HEK293 (cell line): ENCODE results near the gene NEK11.
A peak's percentile ranks its signal among the peaks of the same experiment; 100 is the strongest.

Experiments used
- GLIS1 ChIP-seq: fragments of 450-650 bp; formaldehyde crosslinking; IDR thresholded peaks from 2 replicates; pipeline ENCODE4 v1.5.1; 2016; ENCODE audit warnings: missing biosample characterization, missing genetic modification characterization
- HOXA7 ChIP-seq: sonication (generic); formaldehyde crosslinking; IDR thresholded peaks from 2 replicates; pipeline ENCODE4 v1.8.1; 2022; ENCODE audit warnings: missing genetic modification reagents, borderline replicate concordance
- KLF7 ChIP-seq: fragments of 450-650 bp; formaldehyde crosslinking; IDR thresholded peaks from 2 replicates; pipeline ENCODE4 v1.5.1; 2016; ENCODE audit warnings: missing biosample characterization, missing genetic modification characterization, borderline replicate concordance
- KLF8 ChIP-seq: fragments of 450-650 bp; formaldehyde crosslinking; IDR thresholded peaks from 2 replicates; pipeline ENCODE4 v1.5.1; 2016; ENCODE audit warnings: missing biosample characterization, missing genetic modification characterization
- SCRT1 ChIP-seq: fragments of 450-650 bp; formaldehyde crosslinking; IDR thresholded peaks from 2 replicates; pipeline ENCODE4 v1.5.1; 2016; ENCODE audit warnings: missing biosample characterization, missing genetic modification characterization, borderline replicate concordance
- ZBTB8A ChIP-seq: fragments of 450-650 bp; formaldehyde crosslinking; IDR thresholded peaks from 2 replicates; pipeline ENCODE4 v1.5.1; 2016; ENCODE audit warnings: missing biosample characterization, missing genetic modification characterization
- ZNF140 ChIP-seq: fragments of 450-650 bp; formaldehyde crosslinking; IDR thresholded peaks from 2 replicates; pipeline ENCODE4 v1.5.1; 2016; ENCODE audit warnings: missing biosample characterization, missing genetic modification characterization
- ZNF146 ChIP-seq: fragments of 450-650 bp; formaldehyde crosslinking; IDR thresholded peaks from 2 replicates; pipeline ENCODE4 v1.5.1; 2016; ENCODE audit warnings: missing biosample characterization, missing genetic modification characterization
- ZNF175 ChIP-seq: fragments of 450-650 bp; formaldehyde crosslinking; IDR thresholded peaks from 2 replicates; pipeline ENCODE4 v1.5.1; 2016; ENCODE audit warnings: missing biosample characterization, missing genetic modification characterization
- ZNF202 ChIP-seq: fragments of 450-650 bp; formaldehyde crosslinking; IDR thresholded peaks from 2 replicates; pipeline ENCODE4 v1.5.1; 2016; ENCODE audit warnings: missing biosample characterization, missing genetic modification characterization, borderline replicate concordance
- ZNF221 ChIP-seq: fragments of 450-650 bp; formaldehyde crosslinking; IDR thresholded peaks from 2 replicates; pipeline ENCODE4 v1.5.1; 2017; ENCODE audit warnings: missing biosample characterization, missing genetic modification characterization, borderline replicate concordance
- ZNF24 ChIP-seq: fragments of 450-650 bp; formaldehyde crosslinking; IDR thresholded peaks from 2 replicates; pipeline ENCODE4 v1.5.1; 2016; ENCODE audit warnings: missing biosample characterization, missing genetic modification characterization
- ZNF423 ChIP-seq: fragments of 450-650 bp; formaldehyde crosslinking; IDR thresholded peaks from 2 replicates; pipeline ENCODE4 v1.5.1; 2016; ENCODE audit warnings: missing biosample characterization, missing genetic modification characterization
- ZNF433 ChIP-seq: fragments of 450-650 bp; formaldehyde crosslinking; IDR thresholded peaks from 2 replicates; pipeline ENCODE4 v1.5.1; 2016; ENCODE audit warnings: missing biosample characterization, missing genetic modification characterization, low read depth
- ZNF621 ChIP-seq: fragments of 450-650 bp; formaldehyde crosslinking; IDR thresholded peaks from 2 replicates; pipeline ENCODE4 v1.5.1; 2017; ENCODE audit warnings: missing biosample characterization, missing genetic modification characterization
- ZNF624 ChIP-seq: fragments of 450-650 bp; formaldehyde crosslinking; IDR thresholded peaks from 2 replicates; pipeline ENCODE4 v1.5.1; 2017; ENCODE audit warnings: missing biosample characterization, missing genetic modification characterization
- ZNF660 ChIP-seq: fragments of 450-650 bp; IDR thresholded peaks from 2 replicates; pipeline ENCODE4 v1.5.1; 2018; ENCODE audit warnings: missing biosample characterization, mild to moderate bottlenecking, missing genetic modification characterization
- ZNF664 ChIP-seq: fragments of 450-650 bp; formaldehyde crosslinking; IDR thresholded peaks from 2 replicates; pipeline ENCODE4 v1.5.1; 2016; ENCODE audit warnings: missing biosample characterization, missing genetic modification characterization
- ZNF776 ChIP-seq: fragments of 450-650 bp; formaldehyde crosslinking; IDR thresholded peaks from 2 replicates; pipeline ENCODE4 v1.5.0; 2017; ENCODE audit warnings: missing biosample characterization, missing genetic modification characterization, borderline replicate concordance
- ZSCAN16 ChIP-seq: fragments of 450-650 bp; formaldehyde crosslinking; IDR thresholded peaks from 2 replicates; pipeline ENCODE4 v1.5.1; 2016; ENCODE audit warnings: missing biosample characterization, missing genetic modification characterization
- TF ChIP-seq, protein P1 (sequence below): fragments of 450-650 bp; formaldehyde crosslinking; conservative IDR thresholded peaks from 2 replicates; pipeline ENCODE4 v1.5.1; 2016; ENCODE audit warnings: low read depth, missing biosample characterization, missing genetic modification characterization
- TF ChIP-seq, protein P2 (sequence below): fragments of 450-650 bp; formaldehyde crosslinking; IDR thresholded peaks from 2 replicates; pipeline ENCODE4 v1.5.1; 2016; ENCODE audit warnings: missing biosample characterization, missing genetic modification characterization
- TF ChIP-seq, protein P3 (sequence below): fragments of 450-650 bp; formaldehyde crosslinking; IDR thresholded peaks from 2 replicates; pipeline ENCODE4 v1.5.1; 2016; ENCODE audit warnings: missing biosample characterization, missing genetic modification characterization
- TF ChIP-seq, protein P4 (sequence below): sonication (generic); formaldehyde crosslinking; IDR thresholded peaks from 2 replicates; pipeline ENCODE4 v1.8.1; 2022; ENCODE audit warnings: mild to moderate bottlenecking, moderate library complexity, missing genetic modification reagents
- TF ChIP-seq, protein P5 (sequence below): fragments of 450-650 bp; formaldehyde crosslinking; IDR thresholded peaks from 2 replicates; pipeline ENCODE4 v1.5.1; 2016; ENCODE audit warnings: missing biosample characterization, missing genetic modification characterization
- TF ChIP-seq, protein P6 (sequence below): fragments of 450-650 bp; formaldehyde crosslinking; IDR thresholded peaks from 2 replicates; pipeline ENCODE4 v1.5.1; 2016; ENCODE audit warnings: missing biosample characterization, missing genetic modification characterization
- TF ChIP-seq, protein P7 (sequence below): fragments of 450-650 bp; formaldehyde crosslinking; IDR thresholded peaks from 2 replicates; pipeline ENCODE4 v1.5.1; 2016; ENCODE audit warnings: missing biosample characterization, missing genetic modification characterization

Gene NEK11

DNA sequence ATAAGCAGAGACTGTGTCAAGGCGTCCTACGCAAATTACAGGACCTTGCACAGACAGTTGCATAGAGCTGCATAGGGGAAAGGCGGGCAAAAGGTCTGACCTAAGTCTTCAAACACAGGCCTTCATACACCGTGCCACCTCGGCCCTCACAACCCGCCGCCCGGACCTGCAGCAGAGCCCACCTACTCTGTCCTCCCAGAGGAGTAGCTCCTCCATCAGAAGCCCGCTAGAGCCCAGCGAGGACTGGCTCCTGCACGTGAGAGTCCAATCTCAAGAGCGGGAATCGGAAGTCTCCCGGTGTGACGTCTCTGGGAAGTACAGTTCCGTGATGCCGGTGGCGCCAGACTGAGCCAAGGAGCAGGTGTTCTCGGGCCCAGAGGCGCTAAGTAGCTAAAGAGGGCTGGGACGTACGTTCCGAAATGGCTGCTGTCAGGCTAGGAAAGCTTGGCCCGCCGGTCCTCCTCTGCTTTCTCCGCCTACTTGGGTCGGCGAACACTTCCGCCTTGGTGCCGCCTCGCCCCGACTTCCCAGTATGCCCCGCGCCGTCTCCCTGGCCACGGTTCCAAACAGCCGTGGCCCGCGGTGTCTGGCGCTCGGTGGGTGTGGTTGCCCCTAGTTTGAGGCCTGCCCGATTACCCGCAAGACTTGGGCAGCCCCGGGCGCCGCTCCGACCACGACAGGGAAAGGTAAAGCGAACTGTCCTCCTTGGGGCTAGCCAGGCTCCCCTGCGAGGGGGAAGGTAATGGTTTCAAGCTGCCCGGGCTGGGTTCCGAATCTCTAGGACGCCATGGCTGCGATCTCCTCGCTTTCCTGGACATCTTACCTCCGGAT, at the start of gene NEK11, which contains the start of gene ASTE1 (continued):
- TF ChIP-seq ZNF423 (no peak), ZNF175 (tag by site-specific recombination) (no peak), GLIS1 (peak; percentile 20; the same call in 1 of the 2 replicates), SCRT1 (tag by site-specific recombination) (no peak), ZNF624 (tag by site-specific recombination) (no peak), KLF8 (peak; percentile 53; the same call in 1 of the 2 replicates), ZNF621 (tag by site-specific recombination) (no peak), ZBTB8A (tag by site-specific recombination) (peak; percentile 45), ZNF776 (tag by site-specific recombination) (no peak), KLF7 (tag by site-specific recombination) (peak; percentile 56; the same call in 1 of the 2 replicates), ZNF660 (tag by site-specific recombination) (no peak), ZNF140 (tag by site-specific recombination) (no peak), ZNF664 (tag by site-specific recombination) (no peak), ZNF202 (tag by site-specific recombination) (no peak), ZNF24 (peak; percentile 34; the same call in 1 of the 2 replicates), ZNF221 (tag by site-specific recombination) (no peak), ZNF433 (tag by site-specific recombination) (no peak), ZSCAN16 (no peak), ZNF146 (tag by site-specific recombination) (no peak), HOXA7 (CRISPR knock-in tag) (no peak)
- TF ChIP-seq, protein P1, sequence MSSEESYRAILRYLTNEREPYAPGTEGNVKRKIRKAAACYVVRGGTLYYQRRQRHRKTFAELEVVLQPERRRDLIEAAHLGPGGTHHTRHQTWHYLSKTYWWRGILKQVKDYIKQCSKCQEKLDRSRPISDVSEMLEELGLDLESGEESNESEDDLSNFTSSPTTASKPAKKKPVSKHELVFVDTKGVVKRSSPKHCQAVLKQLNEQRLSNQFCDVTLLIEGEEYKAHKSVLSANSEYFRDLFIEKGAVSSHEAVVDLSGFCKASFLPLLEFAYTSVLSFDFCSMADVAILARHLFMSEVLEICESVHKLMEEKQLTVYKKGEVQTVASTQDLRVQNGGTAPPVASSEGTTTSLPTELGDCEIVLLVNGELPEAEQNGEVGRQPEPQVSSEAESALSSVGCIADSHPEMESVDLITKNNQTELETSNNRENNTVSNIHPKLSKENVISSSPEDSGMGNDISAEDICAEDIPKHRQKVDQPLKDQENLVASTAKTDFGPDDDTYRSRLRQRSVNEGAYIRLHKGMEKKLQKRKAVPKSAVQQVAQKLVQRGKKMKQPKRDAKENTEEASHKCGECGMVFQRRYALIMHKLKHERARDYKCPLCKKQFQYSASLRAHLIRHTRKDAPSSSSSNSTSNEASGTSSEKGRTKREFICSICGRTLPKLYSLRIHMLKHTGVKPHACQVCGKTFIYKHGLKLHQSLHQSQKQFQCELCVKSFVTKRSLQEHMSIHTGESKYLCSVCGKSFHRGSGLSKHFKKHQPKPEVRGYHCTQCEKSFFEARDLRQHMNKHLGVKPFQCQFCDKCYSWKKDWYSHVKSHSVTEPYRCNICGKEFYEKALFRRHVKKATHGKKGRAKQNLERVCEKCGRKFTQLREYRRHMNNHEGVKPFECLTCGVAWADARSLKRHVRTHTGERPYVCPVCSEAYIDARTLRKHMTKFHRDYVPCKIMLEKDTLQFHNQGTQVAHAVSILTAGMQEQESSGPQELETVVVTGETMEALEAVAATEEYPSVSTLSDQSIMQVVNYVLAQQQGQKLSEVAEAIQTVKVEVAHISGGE = peak; percentile 91
- TF ChIP-seq, protein P2, sequence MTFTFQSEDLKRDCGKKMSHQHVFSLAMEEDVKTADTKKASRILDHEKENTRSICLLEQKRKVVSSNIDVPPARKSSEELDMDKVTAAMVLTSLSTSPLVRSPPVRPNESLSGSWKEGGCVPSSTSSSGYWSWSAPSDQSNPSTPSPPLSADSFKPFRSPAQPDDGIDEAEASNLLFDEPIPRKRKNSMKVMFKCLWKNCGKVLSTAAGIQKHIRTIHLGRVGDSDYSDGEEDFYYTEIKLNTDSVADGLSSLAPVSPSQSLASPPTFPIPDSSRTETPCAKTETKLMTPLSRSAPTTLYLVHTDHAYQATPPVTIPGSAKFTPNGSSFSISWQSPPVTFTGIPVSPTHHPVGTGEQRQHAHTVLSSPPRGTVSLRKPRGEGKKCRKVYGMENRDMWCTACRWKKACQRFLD (tag by site-specific recombination) = no peak
- TF ChIP-seq, protein P3, sequence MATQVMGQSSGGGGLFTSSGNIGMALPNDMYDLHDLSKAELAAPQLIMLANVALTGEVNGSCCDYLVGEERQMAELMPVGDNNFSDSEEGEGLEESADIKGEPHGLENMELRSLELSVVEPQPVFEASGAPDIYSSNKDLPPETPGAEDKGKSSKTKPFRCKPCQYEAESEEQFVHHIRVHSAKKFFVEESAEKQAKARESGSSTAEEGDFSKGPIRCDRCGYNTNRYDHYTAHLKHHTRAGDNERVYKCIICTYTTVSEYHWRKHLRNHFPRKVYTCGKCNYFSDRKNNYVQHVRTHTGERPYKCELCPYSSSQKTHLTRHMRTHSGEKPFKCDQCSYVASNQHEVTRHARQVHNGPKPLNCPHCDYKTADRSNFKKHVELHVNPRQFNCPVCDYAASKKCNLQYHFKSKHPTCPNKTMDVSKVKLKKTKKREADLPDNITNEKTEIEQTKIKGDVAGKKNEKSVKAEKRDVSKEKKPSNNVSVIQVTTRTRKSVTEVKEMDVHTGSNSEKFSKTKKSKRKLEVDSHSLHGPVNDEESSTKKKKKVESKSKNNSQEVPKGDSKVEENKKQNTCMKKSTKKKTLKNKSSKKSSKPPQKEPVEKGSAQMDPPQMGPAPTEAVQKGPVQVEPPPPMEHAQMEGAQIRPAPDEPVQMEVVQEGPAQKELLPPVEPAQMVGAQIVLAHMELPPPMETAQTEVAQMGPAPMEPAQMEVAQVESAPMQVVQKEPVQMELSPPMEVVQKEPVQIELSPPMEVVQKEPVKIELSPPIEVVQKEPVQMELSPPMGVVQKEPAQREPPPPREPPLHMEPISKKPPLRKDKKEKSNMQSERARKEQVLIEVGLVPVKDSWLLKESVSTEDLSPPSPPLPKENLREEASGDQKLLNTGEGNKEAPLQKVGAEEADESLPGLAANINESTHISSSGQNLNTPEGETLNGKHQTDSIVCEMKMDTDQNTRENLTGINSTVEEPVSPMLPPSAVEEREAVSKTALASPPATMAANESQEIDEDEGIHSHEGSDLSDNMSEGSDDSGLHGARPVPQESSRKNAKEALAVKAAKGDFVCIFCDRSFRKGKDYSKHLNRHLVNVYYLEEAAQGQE (tag by site-specific recombination) = no peak
- TF ChIP-seq, protein P4, sequence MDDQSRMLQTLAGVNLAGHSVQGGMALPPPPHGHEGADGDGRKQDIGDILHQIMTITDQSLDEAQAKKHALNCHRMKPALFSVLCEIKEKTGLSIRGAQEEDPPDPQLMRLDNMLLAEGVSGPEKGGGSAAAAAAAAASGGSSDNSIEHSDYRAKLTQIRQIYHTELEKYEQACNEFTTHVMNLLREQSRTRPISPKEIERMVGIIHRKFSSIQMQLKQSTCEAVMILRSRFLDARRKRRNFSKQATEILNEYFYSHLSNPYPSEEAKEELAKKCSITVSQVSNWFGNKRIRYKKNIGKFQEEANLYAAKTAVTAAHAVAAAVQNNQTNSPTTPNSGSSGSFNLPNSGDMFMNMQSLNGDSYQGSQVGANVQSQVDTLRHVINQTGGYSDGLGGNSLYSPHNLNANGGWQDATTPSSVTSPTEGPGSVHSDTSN = peak; percentile 33; the same call in 1 of the 2 replicates
- TF ChIP-seq, protein P5, sequence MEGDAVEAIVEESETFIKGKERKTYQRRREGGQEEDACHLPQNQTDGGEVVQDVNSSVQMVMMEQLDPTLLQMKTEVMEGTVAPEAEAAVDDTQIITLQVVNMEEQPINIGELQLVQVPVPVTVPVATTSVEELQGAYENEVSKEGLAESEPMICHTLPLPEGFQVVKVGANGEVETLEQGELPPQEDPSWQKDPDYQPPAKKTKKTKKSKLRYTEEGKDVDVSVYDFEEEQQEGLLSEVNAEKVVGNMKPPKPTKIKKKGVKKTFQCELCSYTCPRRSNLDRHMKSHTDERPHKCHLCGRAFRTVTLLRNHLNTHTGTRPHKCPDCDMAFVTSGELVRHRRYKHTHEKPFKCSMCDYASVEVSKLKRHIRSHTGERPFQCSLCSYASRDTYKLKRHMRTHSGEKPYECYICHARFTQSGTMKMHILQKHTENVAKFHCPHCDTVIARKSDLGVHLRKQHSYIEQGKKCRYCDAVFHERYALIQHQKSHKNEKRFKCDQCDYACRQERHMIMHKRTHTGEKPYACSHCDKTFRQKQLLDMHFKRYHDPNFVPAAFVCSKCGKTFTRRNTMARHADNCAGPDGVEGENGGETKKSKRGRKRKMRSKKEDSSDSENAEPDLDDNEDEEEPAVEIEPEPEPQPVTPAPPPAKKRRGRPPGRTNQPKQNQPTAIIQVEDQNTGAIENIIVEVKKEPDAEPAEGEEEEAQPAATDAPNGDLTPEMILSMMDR (tag by site-specific recombination) = no peak
- TF ChIP-seq, protein P6, sequence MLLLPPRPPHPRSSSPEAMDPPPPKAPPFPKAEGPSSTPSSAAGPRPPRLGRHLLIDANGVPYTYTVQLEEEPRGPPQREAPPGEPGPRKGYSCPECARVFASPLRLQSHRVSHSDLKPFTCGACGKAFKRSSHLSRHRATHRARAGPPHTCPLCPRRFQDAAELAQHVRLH (tag by site-specific recombination) = no peak
- TF ChIP-seq, protein P7, sequence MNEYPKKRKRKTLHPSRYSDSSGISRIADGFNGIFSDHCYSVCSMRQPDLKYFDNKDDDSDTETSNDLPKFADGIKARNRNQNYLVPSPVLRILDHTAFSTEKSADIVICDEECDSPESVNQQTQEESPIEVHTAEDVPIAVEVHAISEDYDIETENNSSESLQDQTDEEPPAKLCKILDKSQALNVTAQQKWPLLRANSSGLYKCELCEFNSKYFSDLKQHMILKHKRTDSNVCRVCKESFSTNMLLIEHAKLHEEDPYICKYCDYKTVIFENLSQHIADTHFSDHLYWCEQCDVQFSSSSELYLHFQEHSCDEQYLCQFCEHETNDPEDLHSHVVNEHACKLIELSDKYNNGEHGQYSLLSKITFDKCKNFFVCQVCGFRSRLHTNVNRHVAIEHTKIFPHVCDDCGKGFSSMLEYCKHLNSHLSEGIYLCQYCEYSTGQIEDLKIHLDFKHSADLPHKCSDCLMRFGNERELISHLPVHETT = no peak
